Astrocyte of the spinal cord (primary cell): ENCODE results near the gene PTGS1.

ENCODE experiments used
- DNase-seq: peaks from one replicate; pipeline ENCODE4 v3.0.0; 2011; ENCODE audit warnings: low read depth, low spot score
- H3K4me3 ChIP-seq: 2 replicates; pipeline ENCODE4 v1.5.1; 2011; ENCODE audit warnings: low read depth, mild to moderate bottlenecking, low read length, moderate library complexity
- in situ Hi-C: cut with HindIII; loops from 2 replicates; pipeline ENCODE4 v1.10.0; 2017; ENCODE audit warnings: low sequenced_read_pairs
- TF ChIP-seq, protein P1 (sequence below): IDR thresholded peaks from 2 replicates; pipeline ENCODE4 v1.5.1; 2012; ENCODE audit warnings: low read depth, mild to moderate bottlenecking, low read length, inconsistent platforms

The PTGS1 gene

DNA sequence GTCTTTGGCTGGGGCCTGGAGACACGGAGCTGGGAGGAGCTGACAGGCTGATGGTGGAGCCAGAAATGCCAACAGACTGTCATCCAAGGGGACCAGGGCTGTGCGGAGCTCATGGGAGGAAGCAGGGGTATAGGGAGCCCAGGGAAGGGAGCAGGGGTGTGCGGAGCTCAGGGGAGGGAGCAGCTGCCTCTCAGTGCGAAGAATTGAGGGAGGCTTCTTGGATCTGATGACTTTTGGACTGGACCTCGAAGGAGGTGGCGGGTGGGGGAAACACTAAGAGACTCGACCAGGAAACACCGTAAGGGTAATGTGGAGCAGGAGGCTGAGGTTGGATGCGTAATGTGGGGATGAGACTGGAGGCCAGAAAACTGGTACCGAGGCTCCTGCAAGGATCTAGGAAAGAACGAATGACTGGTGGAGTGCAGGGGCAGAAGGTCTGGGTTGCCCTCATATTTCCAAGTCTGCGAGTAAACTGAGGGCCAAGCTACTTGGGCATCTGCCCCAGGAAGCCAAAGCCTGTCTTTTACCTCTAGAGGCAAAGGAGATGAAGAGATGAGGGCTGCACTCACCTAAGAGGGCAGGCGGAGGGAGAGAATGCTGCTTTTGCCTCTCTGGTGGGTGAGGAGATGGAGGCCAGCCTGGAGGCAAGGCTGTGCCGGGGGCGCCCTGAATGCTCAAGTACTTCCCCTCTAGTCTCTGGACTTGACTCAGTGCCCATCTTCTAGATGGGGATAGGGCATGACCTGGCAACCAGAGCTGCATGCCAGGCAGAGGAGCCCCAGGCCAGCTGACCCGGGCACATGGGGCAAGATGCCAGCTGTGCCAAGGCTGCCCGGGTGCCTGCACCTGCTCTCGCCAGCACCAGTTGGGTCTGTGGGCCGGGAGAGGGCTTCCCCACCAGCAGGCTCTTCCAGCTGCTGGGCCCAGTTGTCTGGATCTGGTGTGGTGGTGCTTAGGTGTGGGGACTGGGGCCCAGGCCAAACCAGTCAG is 2.3 kb downstream of the PTGS1 start:
- no peak for DNase-seq
- TF ChIP-seq, protein P1, sequence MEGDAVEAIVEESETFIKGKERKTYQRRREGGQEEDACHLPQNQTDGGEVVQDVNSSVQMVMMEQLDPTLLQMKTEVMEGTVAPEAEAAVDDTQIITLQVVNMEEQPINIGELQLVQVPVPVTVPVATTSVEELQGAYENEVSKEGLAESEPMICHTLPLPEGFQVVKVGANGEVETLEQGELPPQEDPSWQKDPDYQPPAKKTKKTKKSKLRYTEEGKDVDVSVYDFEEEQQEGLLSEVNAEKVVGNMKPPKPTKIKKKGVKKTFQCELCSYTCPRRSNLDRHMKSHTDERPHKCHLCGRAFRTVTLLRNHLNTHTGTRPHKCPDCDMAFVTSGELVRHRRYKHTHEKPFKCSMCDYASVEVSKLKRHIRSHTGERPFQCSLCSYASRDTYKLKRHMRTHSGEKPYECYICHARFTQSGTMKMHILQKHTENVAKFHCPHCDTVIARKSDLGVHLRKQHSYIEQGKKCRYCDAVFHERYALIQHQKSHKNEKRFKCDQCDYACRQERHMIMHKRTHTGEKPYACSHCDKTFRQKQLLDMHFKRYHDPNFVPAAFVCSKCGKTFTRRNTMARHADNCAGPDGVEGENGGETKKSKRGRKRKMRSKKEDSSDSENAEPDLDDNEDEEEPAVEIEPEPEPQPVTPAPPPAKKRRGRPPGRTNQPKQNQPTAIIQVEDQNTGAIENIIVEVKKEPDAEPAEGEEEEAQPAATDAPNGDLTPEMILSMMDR: no peak
- no peak overlapping the region for H3K4me3 ChIP-seq
- in situ Hi-C loops: no loop called here

DNA sequence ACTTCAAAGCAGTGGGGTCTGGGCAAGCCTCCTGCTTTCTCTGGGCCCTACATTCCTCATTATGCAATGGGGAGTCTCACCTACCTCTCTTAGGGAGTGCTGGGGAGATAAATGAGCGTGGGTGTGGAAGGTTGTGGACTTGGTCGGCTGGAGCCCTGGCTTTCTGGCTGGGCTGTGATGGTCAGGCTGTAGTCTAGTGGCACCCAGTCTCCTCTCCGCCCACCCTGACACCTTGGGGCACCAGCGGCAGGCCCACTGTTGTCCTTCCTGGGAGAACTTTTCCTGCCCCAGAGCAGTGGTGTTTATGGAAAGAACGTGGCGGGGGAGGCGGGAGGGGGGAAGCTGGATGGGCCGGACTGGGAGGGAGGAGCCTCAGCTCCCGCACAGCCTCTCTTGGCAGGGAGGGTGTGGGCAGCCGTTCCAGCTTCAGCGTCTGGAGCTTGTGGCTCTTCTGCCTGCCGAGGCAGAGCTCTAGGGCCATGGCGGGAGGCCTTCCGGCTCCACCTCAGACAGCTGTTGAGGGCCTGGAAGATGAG is 4.1 kb downstream of the PTGS1 start:
- peak; percentile 34 for DNase-seq
- TF ChIP-seq, protein P1: no peak
- no peak overlapping the region for H3K4me3 ChIP-seq
- in situ Hi-C loops: no loop called here

DNA sequence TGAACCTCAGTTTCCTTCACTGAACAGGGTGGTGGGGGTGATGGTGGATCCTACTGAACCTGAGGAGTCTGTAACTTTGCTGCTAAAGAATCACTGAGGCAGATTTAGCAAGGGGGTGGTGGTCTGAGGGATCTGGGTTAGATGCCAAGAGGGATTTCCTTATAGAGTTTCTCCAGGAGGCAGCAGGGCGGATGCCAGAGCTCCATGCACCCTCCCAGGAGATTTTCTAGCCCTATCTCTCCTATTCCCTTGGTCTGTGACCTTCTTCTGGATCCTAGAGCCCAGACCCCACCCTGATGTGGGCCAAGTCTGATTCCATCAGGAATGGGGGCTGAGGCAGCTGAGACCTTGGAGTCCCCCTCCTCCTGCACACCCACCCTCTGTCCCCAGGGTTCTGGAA is 6.0 kb downstream of the PTGS1 start:
- no peak for DNase-seq
- TF ChIP-seq, protein P1: no peak
- in situ Hi-C loops: no loop called here
- no peak overlapping the region for H3K4me3 ChIP-seq

DNA sequence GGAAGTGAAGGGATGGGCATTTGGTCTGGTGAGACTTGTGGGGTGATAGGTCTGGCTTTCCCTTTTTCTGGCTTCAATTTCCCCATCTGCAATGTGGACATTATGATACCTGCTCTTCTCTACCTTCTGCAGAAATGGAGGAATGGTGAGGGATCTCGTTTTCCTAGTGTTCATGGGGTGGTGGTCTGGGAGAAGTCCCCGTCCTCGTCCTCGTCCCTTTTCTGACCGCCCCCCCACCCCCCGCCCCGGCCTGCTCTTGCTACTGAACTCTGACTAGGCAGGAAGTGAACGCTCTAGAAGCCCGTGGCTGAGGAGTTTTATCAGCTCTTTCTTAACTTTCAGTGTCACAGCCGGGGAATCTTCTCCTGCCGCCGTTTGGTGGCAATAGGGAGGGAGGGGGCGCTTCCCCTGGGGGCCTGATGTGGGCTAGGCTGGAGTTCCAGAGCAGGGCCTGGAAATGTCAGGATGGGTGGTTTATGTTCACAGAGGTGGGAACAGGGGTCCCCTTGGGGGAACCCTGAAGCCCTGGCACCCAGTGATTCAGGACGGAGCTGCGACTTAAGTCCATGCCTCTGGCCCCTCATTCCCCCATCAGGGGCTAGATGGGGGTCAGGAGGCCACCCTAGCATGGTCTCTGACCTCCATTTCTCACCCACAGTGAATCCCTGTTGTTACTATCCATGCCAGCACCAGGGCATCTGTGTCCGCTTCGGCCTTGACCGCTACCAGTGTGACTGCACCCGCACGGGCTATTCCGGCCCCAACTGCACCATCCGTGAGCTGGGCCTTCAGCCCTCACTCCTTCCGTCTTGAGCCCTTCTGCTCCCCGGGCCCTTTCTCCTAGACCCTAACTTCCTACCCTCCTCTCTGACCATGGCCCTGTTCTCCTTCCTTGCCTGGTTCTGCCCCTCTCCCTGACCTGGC is 6.7 kb downstream of the PTGS1 start:
- no peak overlapping the region for H3K4me3 ChIP-seq
- no peak for DNase-seq
- TF ChIP-seq, protein P1: no peak
- in situ Hi-C loops: no loop called here

DNA sequence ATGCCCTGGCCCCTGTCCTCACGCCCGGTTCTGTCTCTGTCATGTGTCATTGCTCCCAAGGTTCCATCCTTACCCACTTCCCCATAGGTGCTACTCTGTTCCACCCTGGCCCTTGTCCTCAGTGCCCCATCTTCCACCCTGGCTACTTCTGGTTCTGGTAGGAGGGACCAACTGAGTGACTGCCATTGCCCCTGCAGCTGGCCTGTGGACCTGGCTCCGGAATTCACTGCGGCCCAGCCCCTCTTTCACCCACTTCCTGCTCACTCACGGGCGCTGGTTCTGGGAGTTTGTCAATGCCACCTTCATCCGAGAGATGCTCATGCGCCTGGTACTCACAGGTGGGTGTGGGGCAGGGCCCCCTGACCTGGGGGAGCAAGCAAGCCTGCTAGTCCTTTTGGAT is 7.4 kb downstream of the PTGS1 start:
- in situ Hi-C loops: no loop called here
- no peak for DNase-seq
- no peak overlapping the region for H3K4me3 ChIP-seq
- TF ChIP-seq, protein P1: no peak

DNA sequence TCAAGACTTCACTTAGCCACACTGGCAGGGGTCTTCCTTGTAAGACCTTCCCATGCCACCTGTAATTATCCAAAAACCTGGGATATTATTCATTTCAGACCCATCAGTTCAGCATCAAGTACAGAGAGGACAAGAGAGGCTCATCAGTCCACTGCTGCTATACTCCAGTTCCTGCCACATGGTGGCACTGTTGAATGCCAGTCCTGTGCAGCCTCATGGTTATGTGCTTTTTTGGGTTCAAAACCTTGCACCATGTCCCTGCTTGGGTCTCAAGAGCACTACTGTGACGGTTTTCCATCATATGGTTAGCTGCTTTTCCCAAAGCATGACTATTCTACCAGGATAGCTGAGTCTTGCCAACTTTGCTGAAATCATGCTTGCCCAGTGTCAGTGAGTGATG is 8.5 kb downstream of the PTGS1 start:
- TF ChIP-seq, protein P1: peak; percentile 41
- no peak for DNase-seq
- in situ Hi-C loops: no loop called here
- H3K4me3 ChIP-seq: no peak overlapping the region
